ENCODE results near the gene WBP4.

DNA sequence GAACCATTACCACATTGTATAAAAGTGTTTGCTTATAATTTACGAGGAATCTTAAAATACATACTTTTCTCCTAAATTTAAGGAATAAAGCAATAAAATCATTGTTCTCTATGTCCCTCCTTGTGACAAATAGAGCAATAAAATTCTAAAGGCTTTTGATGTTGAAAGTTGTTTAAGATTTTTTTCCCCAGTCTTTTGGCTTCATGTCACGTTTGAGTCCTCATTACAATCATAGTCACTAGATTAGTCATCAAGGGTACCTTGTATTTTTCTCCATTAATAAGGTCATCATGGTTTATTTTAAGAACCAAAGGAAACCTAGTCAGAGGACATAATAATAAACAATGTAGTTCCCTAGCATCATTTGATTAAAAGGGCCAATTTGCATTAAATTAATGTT is 3.2 kb downstream of the WBP4 start:
- no peak for TF ChIP-seq CTCF (IDR thresholded peaks at IDR 0.05)
- no peak for TF ChIP-seq POLR2A (IDR thresholded peaks at IDR 0.05)

All from heart left ventricle (tissue), 13 donors.